ENCODE data around the gene OMP. TPM values are rescaled to one million over a fixed set of nuclear protein-coding genes. Genes with fewer than 3 reads are reported as not detected.
A peak's percentile ranks its signal among the peaks of the same experiment; 100 is the strongest.

The OMP gene
- polyA plus RNA-seq, 4 donors, result 1.5 to 2.7 (median 2.4) TPM; not detected in 1

DNA sequence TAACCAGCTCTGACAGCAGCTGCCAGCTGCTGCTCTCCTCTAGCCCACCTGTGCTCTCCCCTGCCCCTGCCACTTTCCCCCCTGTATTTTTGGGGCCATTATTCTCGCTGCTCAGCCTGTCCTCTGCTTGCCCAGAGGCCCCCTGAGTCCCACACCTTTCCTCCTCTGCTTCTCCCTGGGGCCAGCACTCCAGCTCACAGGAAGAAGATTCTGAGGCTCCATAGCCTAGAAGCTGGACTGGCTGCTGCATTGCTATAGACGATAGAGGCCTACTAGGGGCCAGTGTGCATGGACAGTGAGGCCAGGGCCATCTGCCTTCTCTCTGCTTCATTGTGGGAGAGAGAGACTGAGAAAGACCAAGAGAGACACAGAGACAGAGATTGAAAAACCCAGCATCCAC lies 679 bp downstream of the OMP start:
- no peak for FAIRE-seq
- WGBS, 3 donors, result 71 to 89% (median 83%) methylated on average over 2 of the region's 2 CpGs
- Histone ChIP-seq H3K27ac (ENCODE audit: low read depth in 1 of 3, low read length in 2 of 3) (no peak overlapping the region), H3K27me3 (ENCODE audit: control insufficient read depth in 3 of 3, insufficient read depth in 3 of 3, low read length in 3 of 3) (no peaks in the 10 kb centered on the region), H3K9me3 (ENCODE audit: control insufficient read depth in 2 of 2, insufficient read depth in 1 of 2, low read depth in 1 of 2, low read length in 1 of 2) (no peaks in the 10 kb centered on the region), H3K4me1 (ENCODE audit: control insufficient read depth in 3 of 3, insufficient read depth in 2 of 3, low read depth in 1 of 3, low read length in 2 of 3) (peaks cover 5 to 18% (median 13%) of the 10 kb centered on the region in 3 donors), H3K36me3 (ENCODE audit: control insufficient read depth in 3 of 3, insufficient read depth in 2 of 3, low read depth in 1 of 3, low read length in 3 of 3) (peaks cover 6 to 72% (median 6%) of the 10 kb centered on the region in 3 donors), H3K4me3 (ENCODE audit: low read depth in 1 of 3, low read length in 3 of 3) (no peak overlapping the region)
- DNase-seq, result no peak

DNA sequence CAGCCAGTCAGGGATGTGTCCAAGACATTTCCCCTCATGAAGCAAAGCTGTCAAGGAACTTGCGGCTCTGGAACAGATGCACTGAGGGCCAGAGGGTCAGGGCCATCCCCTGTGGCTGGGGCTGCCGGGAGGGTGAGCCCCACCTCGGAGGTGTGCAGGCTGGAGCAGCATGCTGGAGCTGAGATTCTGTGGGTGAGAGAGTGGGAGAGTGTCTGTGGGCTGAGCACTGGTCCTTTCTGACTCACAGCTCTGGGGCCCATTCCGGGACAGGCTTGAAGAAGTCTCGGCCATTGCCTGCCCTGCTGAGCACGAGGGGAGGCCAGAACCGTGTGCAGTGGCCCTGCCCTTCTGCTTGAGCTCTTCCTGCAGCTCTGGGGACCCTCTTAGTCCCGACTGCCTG lies 2.1 kb downstream of the OMP start:
- 80 to 88% (median 80%) methylated on average over 8 of the region's 8 CpGs for WGBS, 3 donors
- no peaks in the 10 kb centered on the region for H3K9me3 ChIP-seq (ENCODE audit: control insufficient read depth in 2 of 2, insufficient read depth in 1 of 2, low read depth in 1 of 2, low read length in 1 of 2)
- H3K27me3 ChIP-seq (ENCODE audit: control insufficient read depth in 3 of 3, insufficient read depth in 3 of 3, low read length in 3 of 3), result no peaks in the 10 kb centered on the region
- DNase-seq, result no peak
- H3K4me1 ChIP-seq (ENCODE audit: control insufficient read depth in 3 of 3, insufficient read depth in 2 of 3, low read depth in 1 of 3, low read length in 2 of 3), result peaks cover 5 to 19% (median 17%) of the 10 kb centered on the region in 3 donors
- no peak overlapping the region for H3K4me3 ChIP-seq (ENCODE audit: low read depth in 1 of 3, low read length in 3 of 3)
- no peak for FAIRE-seq
- H3K27ac ChIP-seq (ENCODE audit: low read depth in 1 of 3, low read length in 2 of 3), result no peak overlapping the region
- peaks cover 6 to 72% (median 6%) of the 10 kb centered on the region in 3 donors for H3K36me3 ChIP-seq (ENCODE audit: control insufficient read depth in 3 of 3, insufficient read depth in 2 of 3, low read depth in 1 of 3, low read length in 3 of 3)

- Histone ChIP-seq H3K4me3 (ENCODE audit: low read depth in 1 of 3, low read length in 3 of 3) (no peak overlapping the region), H3K9me3 (ENCODE audit: control insufficient read depth in 2 of 2, insufficient read depth in 1 of 2, low read depth in 1 of 2, low read length in 1 of 2) (no peaks in the 10 kb centered on the region), H3K36me3 (ENCODE audit: control insufficient read depth in 3 of 3, insufficient read depth in 2 of 3, low read depth in 1 of 3, low read length in 3 of 3) (peaks cover 5 to 65% (median 6%) of the 10 kb centered on the region in 3 donors), H3K27ac (ENCODE audit: low read depth in 1 of 3, low read length in 2 of 3) (peak overlapping the region in 1 of 3 donors; percentile 83), H3K27me3 (ENCODE audit: control insufficient read depth in 3 of 3, insufficient read depth in 3 of 3, low read length in 3 of 3) (no peaks in the 10 kb centered on the region), H3K4me1 (ENCODE audit: control insufficient read depth in 3 of 3, insufficient read depth in 2 of 3, low read depth in 1 of 3, low read length in 2 of 3) (peaks cover 9 to 26% (median 19%) of the 10 kb centered on the region in 3 donors)
- peak in 1 of 2 donors; percentile 60 for DNase-seq
- no peak for FAIRE-seq
- 52 to 77% (median 56%) methylated on average over 7 of the region's 7 CpGs for WGBS, 3 donors
These were observed 3.7 kb downstream of the OMP start for GRCh38 chr11:77106321-77106720.

DNA sequence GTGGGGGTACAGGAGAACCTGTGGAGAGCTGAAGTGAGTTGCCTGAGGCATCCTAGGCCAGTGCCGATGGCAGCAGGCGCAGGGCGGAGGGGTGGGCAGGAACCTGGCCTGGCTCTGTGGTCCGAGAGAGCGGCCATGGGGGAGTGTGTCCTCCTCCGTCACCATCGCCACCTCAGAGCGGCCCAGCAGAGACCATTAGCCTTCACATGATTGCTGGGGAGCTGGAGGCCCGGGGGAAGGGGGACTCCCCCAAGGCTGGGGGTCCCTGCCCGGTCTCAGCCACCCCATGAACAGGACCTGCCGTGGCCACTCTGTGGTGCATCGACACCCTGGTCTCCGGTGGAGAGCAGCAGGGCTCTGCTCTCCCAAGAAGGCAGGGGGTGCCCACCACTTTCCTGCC lies 4.1 kb downstream of the OMP start:
- WGBS, 3 donors, result 95 to 98% (median 96%) methylated on average over 11 to 13 of the region's 13 CpGs

DNA sequence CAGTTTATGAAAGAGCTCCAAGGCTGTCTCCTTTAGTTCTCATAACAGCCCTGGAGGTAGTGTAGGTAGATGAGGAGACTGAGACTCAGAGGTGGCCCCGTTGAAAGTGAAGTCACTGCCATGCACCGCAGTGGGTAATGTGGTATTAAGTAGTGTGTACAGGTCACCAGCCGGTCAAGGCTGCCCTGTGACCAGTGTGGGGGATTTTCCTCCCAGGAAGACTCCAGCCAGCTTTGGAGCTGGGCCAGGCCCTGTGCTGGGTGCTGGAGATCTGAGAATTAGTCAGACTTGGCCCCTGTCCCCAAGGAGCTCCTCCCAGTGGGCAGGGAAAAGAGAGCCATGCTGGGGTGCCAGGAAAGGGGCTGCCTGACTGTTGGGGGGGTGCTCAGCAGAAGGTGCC lies 5.3 kb downstream of the OMP start:
- H3K4me1 ChIP-seq (ENCODE audit: control insufficient read depth in 3 of 3, insufficient read depth in 2 of 3, low read depth in 1 of 3, low read length in 2 of 3), result peaks cover 9 to 29% (median 22%) of the 10 kb centered on the region in 3 donors
- no peak overlapping the region for H3K4me3 ChIP-seq (ENCODE audit: low read depth in 1 of 3, low read length in 3 of 3)
- no peak for FAIRE-seq
- H3K27ac ChIP-seq (ENCODE audit: low read depth in 1 of 3, low read length in 2 of 3), result peak overlapping the region in 2 of 3 donors; percentile 78 to 83
- WGBS, 3 donors, result 19 to 43% (median 43%) methylated on average over 3 of the region's 3 CpGs
- H3K9me3 ChIP-seq (ENCODE audit: control insufficient read depth in 2 of 2, insufficient read depth in 1 of 2, low read depth in 1 of 2, low read length in 1 of 2), result no peaks in the 10 kb centered on the region
- DNase-seq, result peak in 1 of 2 donors; percentile 88
- H3K27me3 ChIP-seq (ENCODE audit: control insufficient read depth in 3 of 3, insufficient read depth in 3 of 3, low read length in 3 of 3), result no peaks in the 10 kb centered on the region
- H3K36me3 ChIP-seq (ENCODE audit: control insufficient read depth in 3 of 3, insufficient read depth in 2 of 3, low read depth in 1 of 3, low read length in 3 of 3), result peaks cover 0 to 60% (median 3%) of the 10 kb centered on the region in 3 donors

More for the DNA sequence above, 4.1 kb downstream of the OMP start:
- DNase-seq (no peak), FAIRE-seq (no peak)
- Histone ChIP-seq H3K27me3 (ENCODE audit: control insufficient read depth in 3 of 3, insufficient read depth in 3 of 3, low read length in 3 of 3) (no peaks in the 10 kb centered on the region), H3K4me1 (ENCODE audit: control insufficient read depth in 3 of 3, insufficient read depth in 2 of 3, low read depth in 1 of 3, low read length in 2 of 3) (peaks cover 9 to 26% (median 19%) of the 10 kb centered on the region in 3 donors), H3K27ac (ENCODE audit: low read depth in 1 of 3, low read length in 2 of 3) (peak overlapping the region in 1 of 3 donors; percentile 83), H3K36me3 (ENCODE audit: control insufficient read depth in 3 of 3, insufficient read depth in 2 of 3, low read depth in 1 of 3, low read length in 3 of 3) (peaks cover under 1 to 61% (median 6%) of the 10 kb centered on the region in 3 donors), H3K9me3 (ENCODE audit: control insufficient read depth in 2 of 2, insufficient read depth in 1 of 2, low read depth in 1 of 2, low read length in 1 of 2) (no peaks in the 10 kb centered on the region), H3K4me3 (ENCODE audit: low read depth in 1 of 3, low read length in 3 of 3) (no peak overlapping the region)

DNA sequence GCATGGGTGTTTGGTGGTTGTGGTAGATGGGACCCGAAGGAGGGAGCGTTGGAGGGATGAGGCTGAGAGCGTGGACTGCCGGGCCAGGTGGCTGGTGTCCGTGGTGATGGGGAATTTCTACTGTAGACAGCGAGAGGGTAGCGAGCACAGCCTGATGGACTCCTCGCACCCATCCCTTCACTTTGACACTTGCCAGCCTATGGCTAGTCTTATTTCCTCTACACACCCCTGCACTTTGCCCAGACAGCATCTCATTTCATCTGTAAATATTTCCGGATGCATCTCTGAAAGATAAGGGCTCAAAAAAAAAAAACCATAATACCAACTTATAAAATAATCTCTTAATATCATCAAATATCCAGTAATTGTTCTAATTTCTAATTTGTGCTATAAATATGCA lies 5.8 kb downstream of the OMP start:
- WGBS, 3 donors, result 7 to 65% (median 37%) methylated on average over 9 of the region's 9 CpGs
- Histone ChIP-seq H3K9me3 (ENCODE audit: control insufficient read depth in 2 of 2, insufficient read depth in 1 of 2, low read depth in 1 of 2, low read length in 1 of 2) (no peaks in the 10 kb centered on the region), H3K27ac (ENCODE audit: low read depth in 1 of 3, low read length in 2 of 3) (peak overlapping the region in 2 of 3 donors; percentile 78 to 83), H3K36me3 (ENCODE audit: control insufficient read depth in 3 of 3, insufficient read depth in 2 of 3, low read depth in 1 of 3, low read length in 3 of 3) (peaks cover 0 to 59% (median 0%) of the 10 kb centered on the region in 3 donors), H3K27me3 (ENCODE audit: control insufficient read depth in 3 of 3, insufficient read depth in 3 of 3, low read length in 3 of 3) (no peaks in the 10 kb centered on the region), H3K4me3 (ENCODE audit: low read depth in 1 of 3, low read length in 3 of 3) (no peak overlapping the region), H3K4me1 (ENCODE audit: control insufficient read depth in 3 of 3, insufficient read depth in 2 of 3, low read depth in 1 of 3, low read length in 2 of 3) (peaks cover 9 to 31% (median 27%) of the 10 kb centered on the region in 3 donors)
- FAIRE-seq (no peak), DNase-seq (peak in 1 of 2 donors; percentile 81)

- H3K27ac ChIP-seq (ENCODE audit: low read depth in 1 of 3, low read length in 2 of 3), result peak overlapping the region in 1 of 3 donors; percentile 3
- H3K9me3 ChIP-seq (ENCODE audit: control insufficient read depth in 2 of 2, insufficient read depth in 1 of 2, low read depth in 1 of 2, low read length in 1 of 2), result no peaks in the 10 kb centered on the region
- WGBS, 3 donors, result 71 to 82% (median 77%) methylated on average over 11 of the region's 11 CpGs
- H3K4me1 ChIP-seq (ENCODE audit: control insufficient read depth in 3 of 3, insufficient read depth in 2 of 3, low read depth in 1 of 3, low read length in 2 of 3), result peaks cover 9 to 31% (median 27%) of the 10 kb centered on the region in 3 donors
- no peak overlapping the region for H3K4me3 ChIP-seq (ENCODE audit: low read depth in 1 of 3, low read length in 3 of 3)
- FAIRE-seq, result no peak
- peaks cover 0 to 56% (median 0%) of the 10 kb centered on the region in 3 donors for H3K36me3 ChIP-seq (ENCODE audit: control insufficient read depth in 3 of 3, insufficient read depth in 2 of 3, low read depth in 1 of 3, low read length in 3 of 3)
- H3K27me3 ChIP-seq (ENCODE audit: control insufficient read depth in 3 of 3, insufficient read depth in 3 of 3, low read length in 3 of 3), result no peaks in the 10 kb centered on the region
- no peak for DNase-seq
These were observed 6.8 kb downstream of the OMP start for GRCh38 chr11:77109236-77110019.

DNA sequence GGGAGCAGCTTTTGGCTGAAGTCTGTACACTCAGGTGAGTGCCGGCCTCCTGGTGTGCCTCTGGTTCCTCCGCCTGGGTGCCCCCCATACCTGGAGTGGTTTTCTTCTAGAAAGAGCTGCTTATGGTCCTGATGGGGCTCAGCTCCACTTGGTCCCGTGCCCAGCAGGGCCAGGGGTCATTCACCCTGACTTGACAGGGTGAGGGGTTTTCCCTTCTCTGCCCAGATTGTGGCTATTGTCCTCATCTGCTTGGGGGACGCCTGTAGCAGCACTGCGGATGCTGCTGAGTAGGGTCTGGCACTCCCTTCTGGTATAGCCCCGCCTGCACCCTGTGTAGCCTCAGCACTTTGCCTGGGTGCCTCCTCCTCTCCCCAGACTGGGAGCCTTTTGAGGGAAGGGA lies 8.2 kb downstream of the OMP start:
- no peaks in the 10 kb centered on the region for H3K9me3 ChIP-seq (ENCODE audit: control insufficient read depth in 2 of 2, insufficient read depth in 1 of 2, low read depth in 1 of 2, low read length in 1 of 2)
- peak overlapping the region in 1 of 3 donors; percentile 37 for H3K27ac ChIP-seq (ENCODE audit: low read depth in 1 of 3, low read length in 2 of 3)
- H3K4me1 ChIP-seq (ENCODE audit: control insufficient read depth in 3 of 3, insufficient read depth in 2 of 3, low read depth in 1 of 3, low read length in 2 of 3), result peaks cover 7 to 31% (median 18%) of the 10 kb centered on the region in 3 donors
- no peaks in the 10 kb centered on the region for H3K27me3 ChIP-seq (ENCODE audit: control insufficient read depth in 3 of 3, insufficient read depth in 3 of 3, low read length in 3 of 3)
- no peak for DNase-seq
- whole genome bisulfite sequencing, 3 donors, result 75 to 91% (median 86%) methylated on average over 6 of the region's 6 CpGs
- no peak for FAIRE-seq
- H3K4me3 ChIP-seq (ENCODE audit: low read depth in 1 of 3, low read length in 3 of 3), result no peak overlapping the region
- H3K36me3 ChIP-seq (ENCODE audit: control insufficient read depth in 3 of 3, insufficient read depth in 2 of 3, low read depth in 1 of 3, low read length in 3 of 3), result peaks cover 0 to 56% (median 0%) of the 10 kb centered on the region in 3 donors

Data from small intestine (tissue), 7 donors.